Ascending aorta (tissue), 2 donors: ENCODE data around the gene MYO6. TPM values are rescaled to one million over a fixed set of nuclear protein-coding genes. Genes with fewer than 3 reads are reported as not detected.

ENCODE experiments used
- DNase-seq, 2 donors: peaks; one replicate each; pipeline ENCODE4 v3.0.0-alpha.2; 2019; ENCODE audit warnings: low spot score in 2 of 2
- H3K27ac ChIP-seq, 2 donors: fragments of 200-600 bp; sonication (generic); one replicate each; pipeline ENCODE4 v1.5.1; 2016 to 2017; ENCODE audit warnings: mild to moderate bottlenecking in 1 of 2
- H3K27me3 ChIP-seq: fragments of 200-600 bp; sonication (generic); one replicate; pipeline ENCODE4 v1.5.1; 2017
- H3K36me3 ChIP-seq, 2 donors: fragments of 200-600 bp; sonication (generic); one replicate each; pipeline ENCODE4 v1.5.1; 2016
- H3K4me1 ChIP-seq, 2 donors: fragments of 200-600 bp; sonication (generic); one replicate each; pipeline ENCODE4 v1.5.1; 2016 to 2017; ENCODE audit warnings: mild to moderate bottlenecking in 1 of 2
- H3K4me3 ChIP-seq, 2 donors: fragments of 200-600 bp; sonication (generic); one replicate each; pipeline ENCODE4 v1.5.1; 2016 to 2017; ENCODE audit warnings: mild to moderate bottlenecking in 1 of 2
- H3K9me3 ChIP-seq, 2 donors: fragments of 200-600 bp; sonication (generic); one replicate each; pipeline ENCODE4 v1.5.1; 2016
- CTCF ChIP-seq, 3 experiments: fragments of 200-600 bp in 2 of 3; fragments of 450-650 bp in 1 of 3; sonication (generic) in 2 of 3; IDR thresholded peaks; one replicate each; pipeline ENCODE4 v1.5.1; 2016 to 2019; ENCODE audit warnings: antibody characterized with exemption in 3 of 3, mild to moderate bottlenecking in 1 of 3, moderate library complexity in 1 of 3
- intact Hi-C: fragments of 100-400 bp; cut with DNase I; formaldehyde crosslinking; loops from one replicate; pipeline ENCODE4 v1.15.1; 2023
- total RNA-seq: library from RNA; depleted of rRNA; stranded (reverse); fragments of >200 nt; gene quantifications from one replicate; pipeline ENCODE4 v1.1.0, GENCODE V29; 2016

The MYO6 gene
- total RNA-seq, 1 donor from 2014 or later, result 3.7 TPM

GRCh38 chr6:75758061-75758460, 9.0 kb downstream of the MYO6 start:
- Histone ChIP-seq H3K27ac (no peak overlapping the region), H3K4me1 (peaks cover 0 to 6% of the 10 kb centered on the region in 2 donors), H3K27me3 (no peaks in the 10 kb centered on the region), H3K9me3 (no peaks in the 10 kb centered on the region), H3K4me3 (no peak overlapping the region), H3K36me3 (no peaks in the 10 kb centered on the region)
- TF ChIP-seq CTCF (IDR thresholded peaks at IDR 0.05), result no peak
- intact Hi-C loops, result no loop called here
- no peak for DNase-seq

- Histone ChIP-seq H3K4me1 (no peaks in the 10 kb centered on the region), H3K9me3 (no peaks in the 10 kb centered on the region), H3K36me3 (no peaks in the 10 kb centered on the region), H3K27me3 (no peaks in the 10 kb centered on the region), H3K4me3 (no peak overlapping the region), H3K27ac (no peak overlapping the region)
- no peak for DNase-seq
- intact Hi-C loops, result no loop called here
- TF ChIP-seq CTCF (IDR thresholded peaks at IDR 0.05), result no peak
These were observed 10.2 kb downstream of the MYO6 start for GRCh38 chr6:75759207-75759606.

GRCh38 chr6:75760320-75760719, 11.3 kb downstream of the MYO6 start:
- Histone ChIP-seq H3K27me3 (no peaks in the 10 kb centered on the region), H3K4me3 (no peak overlapping the region), H3K4me1 (no peaks in the 10 kb centered on the region), H3K9me3 (no peaks in the 10 kb centered on the region), H3K27ac (no peak overlapping the region), H3K36me3 (no peaks in the 10 kb centered on the region)
- TF ChIP-seq CTCF (IDR thresholded peaks at IDR 0.05), result no peak
- DNase-seq, result no peak
- intact Hi-C loops, result no loop called here

GRCh38 chr6:75761489-75761888, 12.4 kb downstream of the MYO6 start:
- TF ChIP-seq CTCF (IDR thresholded peaks at IDR 0.05), result no peak
- H3K36me3 ChIP-seq, result no peaks in the 10 kb centered on the region
- DNase-seq, result no peak
- intact Hi-C loops, result no loop called here
- H3K27ac ChIP-seq, result no peak overlapping the region
- no peaks in the 10 kb centered on the region for H3K9me3 ChIP-seq
- H3K4me1 ChIP-seq, result no peaks in the 10 kb centered on the region
- no peaks in the 10 kb centered on the region for H3K27me3 ChIP-seq
- H3K4me3 ChIP-seq, result no peak overlapping the region

- Histone ChIP-seq H3K36me3 (no peaks in the 10 kb centered on the region), H3K27me3 (no peaks in the 10 kb centered on the region), H3K4me3 (no peak overlapping the region), H3K4me1 (no peaks in the 10 kb centered on the region), H3K9me3 (no peaks in the 10 kb centered on the region), H3K27ac (no peak overlapping the region)
- intact Hi-C loops, result no loop called here
- no peak for DNase-seq
- no peak for TF ChIP-seq CTCF (IDR thresholded peaks at IDR 0.05)
These were observed 13.0 kb downstream of the MYO6 start for GRCh38 chr6:75762063-75762462.

GRCh38 chr6:75766387-75766786, 17.3 kb downstream of the MYO6 start:
- intact Hi-C loops, result no loop called here
- TF ChIP-seq CTCF (IDR thresholded peaks at IDR 0.05), result no peak

More at GRCh38 chr6:75766387-75766786, 17.3 kb downstream of the MYO6 start:
- H3K4me3 ChIP-seq, result no peak overlapping the region
- no peak overlapping the region for H3K27ac ChIP-seq
- H3K4me1 ChIP-seq, result no peaks in the 10 kb centered on the region
- no peaks in the 10 kb centered on the region for H3K9me3 ChIP-seq
- no peaks in the 10 kb centered on the region for H3K27me3 ChIP-seq
- H3K36me3 ChIP-seq, result no peaks in the 10 kb centered on the region
- DNase-seq, result no peak
